ENCODE results near the gene VSTM2L.
A peak's percentile ranks its signal among the peaks of the same experiment; 100 is the strongest.
"Not testable (repeated sequence)": the region's sequence is repeated elsewhere in the genome, so short reads cannot be mapped to it uniquely, and the experiment has no call there.

VSTM2L gene

GRCh38 chr20:37902504-37903313, at the start of gene VSTM2L:
Gene VSTM2L (plus strand): TSS chr20:37903127. CDS start chr20:37903351, 224 bp downstream.
- peak; percentile 55 for DNase-seq (ENCODE audit: low spot score)

GRCh38 chr20:37853823-37854375, 49.0 kb upstream of the VSTM2L start:
- no peak for DNase-seq (ENCODE audit: low spot score)

GRCh38 chr20:37856034-37856433, 46.9 kb upstream of the VSTM2L start:
- DNase-seq (ENCODE audit: low spot score) = not testable (repeated sequence)

- DNase-seq (ENCODE audit: low spot score) = no peak
Measured at GRCh38 chr20:37856932-37857660, 45.8 kb upstream of the VSTM2L start.

GRCh38 chr20:37859406-37860171, 43.3 kb upstream of the VSTM2L start:
- DNase-seq (ENCODE audit: low spot score) = no peak

GRCh38 chr20:37863289-37863688, 39.6 kb upstream of the VSTM2L start:
- no peak for DNase-seq (ENCODE audit: low spot score)

- DNase-seq (ENCODE audit: low spot score) = no peak
Measured at GRCh38 chr20:37864298-37864697, 38.6 kb upstream of the VSTM2L start.

- no peak for DNase-seq (ENCODE audit: low spot score)
Measured at GRCh38 chr20:37866051-37866450, 36.9 kb upstream of the VSTM2L start.

- no peak for DNase-seq (ENCODE audit: low spot score)
Measured at GRCh38 chr20:37867289-37868195, 35.4 kb upstream of the VSTM2L start.

GRCh38 chr20:37868851-37869333, 34.0 kb upstream of the VSTM2L start:
- no peak for DNase-seq (ENCODE audit: low spot score)

- no peak for DNase-seq (ENCODE audit: low spot score)
Measured at GRCh38 chr20:37869334-37869861, 33.5 kb upstream of the VSTM2L start.

GRCh38 chr20:37870294-37870693, 32.6 kb upstream of the VSTM2L start:
- no peak for DNase-seq (ENCODE audit: low spot score)

GRCh38 chr20:37871751-37872150, 31.2 kb upstream of the VSTM2L start:
- DNase-seq (ENCODE audit: low spot score) = no peak

- no peak for DNase-seq (ENCODE audit: low spot score)
Measured at GRCh38 chr20:37872161-37872560, 30.8 kb upstream of the VSTM2L start.

GRCh38 chr20:37873884-37874283, 29.0 kb upstream of the VSTM2L start:
- no peak for DNase-seq (ENCODE audit: low spot score)

GRCh38 chr20:37875460-37876175, 27.3 kb upstream of the VSTM2L start:
- no peak for DNase-seq (ENCODE audit: low spot score)

GRCh38 chr20:37876863-37877262, 26.1 kb upstream of the VSTM2L start:
- no peak for DNase-seq (ENCODE audit: low spot score)

GRCh38 chr20:37877832-37878772, 24.8 kb upstream of the VSTM2L start:
- no peak for DNase-seq (ENCODE audit: low spot score)

All from kidney tubule cell (primary cell).